NCI-H2081 treated with DMSO at 0.1 percent for 48 hours (cell line): ENCODE measurements around the gene MICAL2.

ENCODE experiments used
- DNase-seq: peaks from one replicate; lab custom pipeline; 2025; lab: John Stamatoyannopoulos, UW

The MICAL2 gene

DNA sequence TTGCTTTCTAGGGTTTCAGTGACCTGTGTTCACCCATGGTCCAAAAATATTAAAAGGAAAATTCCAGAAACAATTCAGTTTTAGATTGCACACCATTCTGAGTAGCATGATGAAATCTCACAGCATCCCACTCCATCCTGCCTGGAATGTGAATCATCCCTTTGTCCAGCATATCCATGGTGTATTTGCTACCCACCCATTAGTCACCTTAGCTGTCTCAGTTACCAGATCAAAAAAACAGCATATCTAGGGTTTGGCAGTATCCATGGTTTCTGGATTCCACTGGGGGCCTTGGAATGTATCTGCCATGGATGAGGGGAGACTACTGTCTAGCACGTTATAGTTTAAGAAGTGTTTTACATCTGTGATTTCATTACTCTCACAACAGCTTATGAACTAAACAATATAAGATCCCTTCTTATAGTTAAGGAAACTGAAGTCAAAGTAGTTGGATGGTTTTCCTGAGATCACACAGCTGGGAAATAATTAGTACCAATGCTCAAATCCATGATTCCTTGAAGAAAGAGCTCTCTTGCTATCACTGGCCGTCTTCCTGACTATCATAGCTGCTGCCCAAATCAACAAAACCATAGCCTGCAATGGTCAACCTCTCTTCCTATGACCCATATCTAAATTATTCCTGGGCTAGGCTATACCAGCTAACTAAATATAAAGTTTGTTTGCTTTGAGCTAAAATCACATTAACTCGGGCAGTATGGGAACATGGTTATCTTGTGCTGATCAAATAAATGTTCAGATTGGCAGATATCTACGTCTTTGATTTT is 122.6 kb downstream of the MICAL2 start:
- no peak for DNase-seq

DNA sequence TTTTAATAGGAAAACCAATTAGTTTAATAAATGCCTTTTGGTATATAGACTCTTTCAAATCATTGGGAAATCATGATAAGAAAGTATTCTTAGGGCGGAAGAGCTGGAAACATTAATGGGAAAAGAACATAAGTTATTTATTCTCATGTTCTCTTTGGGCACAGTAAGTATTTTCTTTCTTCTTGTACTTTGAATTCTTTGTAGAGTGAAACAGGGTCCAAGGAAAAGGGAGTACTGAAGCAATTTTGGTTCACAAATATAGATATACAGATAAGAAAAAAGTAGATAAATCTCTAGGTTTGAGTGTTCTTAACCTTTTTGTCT is 123.2 kb downstream of the MICAL2 start:
- no peak for DNase-seq

DNA sequence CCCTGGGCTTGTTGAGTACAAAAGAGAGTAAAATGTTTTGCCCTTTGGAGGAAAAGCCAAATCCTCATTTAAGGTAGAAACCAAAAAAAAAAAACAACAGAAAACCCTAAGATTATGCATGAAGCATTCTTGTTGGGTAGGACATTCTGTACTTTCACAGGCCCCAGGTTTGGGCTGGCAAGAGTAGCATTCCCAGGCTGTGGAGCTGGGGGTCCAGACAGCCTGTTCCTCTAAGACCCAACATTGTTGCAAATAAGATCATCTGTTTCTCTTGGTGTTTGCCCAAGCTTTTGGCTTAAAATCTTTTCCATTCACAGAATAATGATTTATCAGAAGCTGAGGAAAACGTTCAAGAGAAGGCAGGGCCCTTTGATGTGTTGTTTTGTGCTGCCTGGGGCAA is 123.8 kb downstream of the MICAL2 start:
- DNase-seq = no peak

DNA sequence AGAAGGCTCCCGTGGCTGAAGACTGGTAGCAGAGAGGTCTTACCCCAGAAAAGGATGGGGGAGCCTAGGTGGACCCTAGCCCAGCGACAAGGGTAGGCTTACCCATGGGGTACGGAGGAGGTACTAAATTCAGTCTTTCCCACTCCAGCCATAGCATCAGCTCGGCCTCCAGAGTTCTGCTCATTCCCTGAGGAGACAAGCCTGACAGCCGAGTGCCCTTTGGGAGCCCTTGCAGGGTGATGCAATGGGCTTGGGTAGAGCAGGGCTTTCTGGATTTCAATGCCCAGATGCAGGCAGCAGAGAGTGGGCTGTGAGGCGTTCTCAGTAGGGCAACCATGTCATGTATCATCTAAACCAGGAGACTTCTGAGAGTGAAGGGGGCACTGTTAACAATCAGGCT is 124.7 kb downstream of the MICAL2 start:
- no peak for DNase-seq

DNA sequence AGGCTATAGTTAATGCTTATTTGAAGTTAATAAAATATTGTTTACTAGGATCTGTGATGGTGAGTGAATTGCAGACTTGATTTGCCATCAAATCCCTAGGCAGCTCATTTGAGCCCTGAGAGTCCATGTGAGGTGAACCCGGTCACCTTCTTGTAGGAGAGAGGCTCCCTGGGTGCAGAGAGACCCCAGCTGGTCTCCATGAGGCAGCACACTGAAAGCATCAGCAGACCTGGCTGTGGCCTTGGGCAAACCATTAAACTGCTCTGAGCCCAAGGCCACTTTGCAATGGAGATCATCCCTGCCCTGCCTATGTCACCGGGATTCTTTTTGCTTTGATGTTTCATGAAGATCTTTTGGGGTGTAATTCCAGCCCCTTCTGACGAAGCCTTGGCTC is 125.2 kb downstream of the MICAL2 start:
- DNase-seq = no peak

DNA sequence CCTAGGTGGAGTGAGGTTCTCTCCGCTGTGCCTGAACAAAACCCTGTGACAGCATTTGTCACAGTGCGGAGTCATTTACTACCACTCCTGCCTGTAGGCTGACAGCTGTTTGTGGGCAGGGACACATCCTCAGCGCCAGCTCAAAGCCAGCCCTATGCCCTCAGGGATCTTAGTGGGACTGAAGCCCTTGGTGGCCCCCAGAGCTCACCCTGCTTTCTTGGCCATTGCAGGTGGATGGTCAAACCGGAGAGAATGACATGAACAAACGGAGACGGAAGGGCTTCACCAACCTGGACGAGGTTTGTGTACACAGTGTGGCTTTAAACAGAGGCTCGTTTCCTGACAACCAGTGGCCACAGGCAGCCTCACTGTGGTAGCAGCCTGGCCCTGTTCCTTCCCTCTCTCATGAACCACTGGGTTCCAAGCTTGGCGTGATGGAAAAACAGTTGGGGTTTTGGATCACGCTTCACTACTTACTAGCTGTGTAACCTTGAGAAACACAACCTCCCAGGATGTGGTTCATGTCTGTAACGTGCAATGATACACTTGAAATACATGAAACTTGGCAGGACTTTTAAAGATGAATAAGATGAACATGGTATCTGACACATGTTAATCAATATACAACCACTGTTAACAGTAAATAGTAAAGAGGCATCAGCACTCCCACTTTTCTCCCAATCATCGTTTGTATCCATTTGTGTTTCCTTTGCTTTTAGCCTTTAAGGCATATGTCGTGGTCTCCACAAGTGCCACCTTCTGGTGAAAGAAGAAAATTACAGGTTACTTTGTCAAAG is 125.8 kb downstream of the MICAL2 start:
- DNase-seq = peak; percentile 19

DNA sequence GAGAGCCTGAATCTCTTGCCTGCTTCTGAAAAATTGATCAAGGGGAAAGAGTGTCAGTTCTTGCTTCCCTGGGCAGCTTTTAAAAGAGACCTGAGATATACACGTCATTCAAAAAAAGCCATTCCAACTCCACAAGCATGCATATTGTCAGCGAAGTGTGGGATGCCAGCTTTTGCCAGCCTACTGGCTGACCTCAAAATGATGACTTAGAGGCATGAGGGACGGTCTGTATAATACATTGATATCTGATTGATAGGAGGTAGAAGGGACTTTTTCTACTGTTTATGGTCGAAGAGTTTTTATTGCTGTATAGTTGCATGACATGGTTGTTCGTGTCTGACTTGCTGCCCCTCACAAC is 126.3 kb downstream of the MICAL2 start:
- no peak for DNase-seq

DNA sequence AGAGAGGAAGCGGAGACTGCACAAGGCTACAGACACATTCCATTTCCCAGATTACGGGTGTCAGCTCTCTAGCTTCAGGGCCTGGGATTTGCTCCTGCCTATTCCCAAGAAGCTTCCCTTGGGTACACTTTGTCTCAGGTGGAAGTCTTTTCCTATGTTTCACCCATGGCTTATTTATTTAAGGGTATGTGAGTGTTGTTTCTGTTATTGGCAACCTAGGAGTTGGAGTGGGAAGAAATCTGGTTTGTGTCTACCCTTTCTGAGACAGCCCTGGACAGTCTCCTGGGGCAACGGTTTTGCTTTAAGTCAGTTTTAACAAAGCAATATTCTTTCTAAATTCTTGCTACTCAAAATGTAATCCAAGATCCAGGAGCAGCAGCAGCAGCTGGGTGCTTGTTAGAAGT is 127.0 kb downstream of the MICAL2 start:
- DNase-seq = no peak

DNA sequence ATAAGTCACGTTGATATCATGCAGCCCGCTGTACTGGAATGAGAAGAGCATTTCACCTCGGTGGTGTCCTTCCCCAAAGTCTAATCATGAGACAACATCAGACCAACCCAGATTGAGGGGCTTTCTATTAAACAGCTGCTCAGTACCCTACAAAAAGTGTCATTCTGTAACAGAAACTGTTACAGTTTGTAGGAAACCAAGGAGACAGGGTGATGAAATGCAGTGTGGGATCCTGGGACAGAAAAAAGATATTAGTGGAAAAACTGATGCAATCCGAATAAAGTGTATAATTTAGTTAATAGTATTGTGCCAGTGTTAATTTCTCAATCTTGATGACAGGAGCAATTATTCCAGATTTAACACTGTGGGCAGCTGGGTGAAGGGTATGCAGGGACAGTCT is 128.0 kb downstream of the MICAL2 start:
- DNase-seq = no peak

DNA sequence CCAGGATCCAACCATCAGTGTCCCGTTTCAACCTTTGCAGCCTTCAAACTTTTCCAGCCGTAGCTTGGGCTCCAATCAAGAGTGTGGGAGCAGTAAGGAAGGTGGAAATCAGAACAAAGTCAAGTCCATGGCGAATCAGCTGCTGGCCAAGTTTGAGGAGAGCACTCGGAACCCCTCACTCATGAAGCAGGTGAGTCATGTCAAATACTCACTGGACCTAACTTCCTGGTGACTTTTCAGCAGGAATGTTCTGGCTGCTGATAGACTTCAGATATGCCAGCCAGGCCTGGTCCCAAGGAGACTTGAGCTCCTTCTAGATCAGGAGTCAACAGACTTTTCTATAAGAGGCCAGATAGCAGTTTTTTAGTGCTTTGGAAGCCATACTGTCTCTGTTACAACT is 129.0 kb downstream of the MICAL2 start:
- DNase-seq = no peak

DNA sequence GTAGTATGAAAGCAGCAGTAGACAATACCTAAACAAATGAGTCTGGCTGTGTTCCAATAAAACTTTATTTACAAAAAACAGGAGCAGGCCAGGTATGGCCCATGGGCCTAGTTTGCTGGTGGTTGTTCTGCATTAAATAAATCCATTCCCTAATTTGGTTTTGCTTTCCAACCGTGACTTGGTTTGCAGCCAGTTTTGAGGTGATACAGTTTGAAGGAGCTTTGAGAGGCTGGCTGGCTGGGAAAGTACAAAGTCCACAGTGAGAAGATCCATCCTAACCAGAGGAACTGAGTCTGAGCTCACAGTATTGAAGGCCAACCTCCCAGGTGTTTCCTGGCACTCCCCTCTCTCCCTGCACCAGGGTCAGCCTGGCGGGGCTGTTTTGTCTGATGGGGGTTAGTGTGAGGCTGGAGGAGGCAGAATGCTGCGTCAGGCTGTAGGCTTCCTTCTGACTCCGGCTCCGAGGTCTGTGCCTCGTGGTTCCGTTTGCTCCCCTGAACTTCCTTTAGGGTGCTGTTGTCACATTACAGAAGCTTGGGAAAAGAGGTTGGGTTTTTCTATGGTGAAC is 129.5 kb downstream of the MICAL2 start:
- DNase-seq = no peak

DNA sequence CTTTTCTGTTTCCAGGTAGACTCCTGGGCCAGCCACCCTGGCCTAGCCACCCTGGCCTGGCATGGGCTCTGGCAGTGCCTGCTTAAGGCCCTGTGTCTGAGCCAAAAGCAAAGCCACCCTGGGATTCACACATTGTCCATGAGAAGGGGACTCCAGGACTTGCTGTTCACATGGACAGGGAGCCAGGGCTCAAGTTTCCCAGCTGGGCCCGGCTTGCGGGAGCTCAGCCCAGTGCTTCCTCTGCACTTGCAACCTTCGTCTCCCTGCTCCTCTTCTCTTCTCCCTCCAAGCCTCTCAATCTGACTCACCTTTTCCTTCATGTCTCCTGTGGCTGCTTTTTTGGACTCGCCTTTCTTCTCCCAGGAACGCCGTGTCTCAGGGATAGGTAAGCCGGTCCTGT is 130.3 kb downstream of the MICAL2 start:
- DNase-seq = no peak

DNA sequence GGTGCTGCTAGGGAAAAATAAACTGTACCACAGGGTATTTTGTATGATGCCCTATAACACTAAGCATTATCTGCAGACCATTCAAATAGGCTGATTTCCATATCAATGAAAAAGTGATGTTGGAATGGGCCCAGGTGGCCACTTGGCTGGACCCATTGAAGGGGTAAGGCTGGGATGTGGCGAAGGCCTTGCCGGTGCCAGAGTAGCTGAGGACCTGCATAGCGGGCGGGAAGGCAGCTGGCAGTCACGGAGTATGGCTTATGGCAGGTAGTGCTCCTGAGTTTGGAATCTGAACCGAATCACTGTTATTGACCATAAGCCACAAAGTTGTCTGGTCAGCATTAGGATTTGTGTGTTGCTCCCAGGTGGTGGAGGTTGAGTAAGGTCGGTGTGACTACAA is 131.0 kb downstream of the MICAL2 start:
- DNase-seq = no peak

DNA sequence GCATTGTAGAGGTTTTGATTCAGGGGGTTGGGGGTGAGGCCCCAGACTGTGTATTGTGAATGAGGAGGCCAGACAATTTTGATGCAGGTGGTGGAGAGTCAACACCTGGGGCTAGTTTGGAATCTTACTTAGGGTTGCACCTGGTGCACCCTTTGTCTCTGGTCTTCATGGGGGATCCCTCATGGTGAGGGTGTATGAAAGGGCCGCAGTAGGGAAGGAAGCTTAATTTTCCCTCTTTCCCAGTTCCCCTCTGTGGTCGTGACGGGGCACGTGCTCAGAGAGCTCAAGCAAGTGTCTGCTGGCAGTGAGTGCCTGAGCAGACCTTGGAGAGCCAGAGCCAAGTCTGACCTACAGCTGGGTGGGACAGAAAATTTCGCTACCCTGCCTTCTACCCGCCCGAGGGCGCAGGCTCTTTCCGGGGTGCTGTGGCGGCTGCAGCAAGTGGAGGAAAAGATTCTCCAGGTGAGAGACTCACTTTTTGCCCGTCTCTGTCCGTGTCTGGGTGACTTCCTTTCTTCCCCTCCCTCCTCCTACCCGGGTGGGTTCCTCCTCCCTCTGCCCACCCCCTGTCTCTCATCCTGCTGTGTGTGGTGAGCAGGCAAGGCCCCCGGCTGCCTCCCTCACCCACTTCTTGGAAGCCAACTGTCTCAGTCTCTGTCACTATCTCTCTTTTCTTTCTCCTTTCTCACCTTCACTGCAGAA is 131.7 kb downstream of the MICAL2 start:
- peak; percentile 77 for DNase-seq

DNA sequence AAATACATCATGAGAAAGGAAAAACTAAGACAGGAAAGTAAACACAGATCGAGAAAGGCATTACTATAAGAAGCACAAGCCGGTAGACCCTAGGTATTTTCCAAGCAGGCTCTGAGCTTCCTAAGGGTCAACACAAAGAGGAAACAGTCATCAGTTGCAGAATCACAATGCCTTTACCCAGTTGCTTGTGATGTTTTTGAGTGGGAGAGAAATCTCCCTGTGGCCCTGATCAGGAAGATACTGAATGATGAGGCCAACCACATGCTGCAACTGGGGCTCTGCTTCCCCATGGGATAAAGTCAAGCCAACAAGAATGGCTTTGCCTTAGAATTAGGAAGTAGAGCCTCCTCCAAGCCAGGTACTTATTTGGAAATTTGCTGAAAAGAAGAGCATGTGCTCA is 132.6 kb downstream of the MICAL2 start:
- no peak for DNase-seq

DNA sequence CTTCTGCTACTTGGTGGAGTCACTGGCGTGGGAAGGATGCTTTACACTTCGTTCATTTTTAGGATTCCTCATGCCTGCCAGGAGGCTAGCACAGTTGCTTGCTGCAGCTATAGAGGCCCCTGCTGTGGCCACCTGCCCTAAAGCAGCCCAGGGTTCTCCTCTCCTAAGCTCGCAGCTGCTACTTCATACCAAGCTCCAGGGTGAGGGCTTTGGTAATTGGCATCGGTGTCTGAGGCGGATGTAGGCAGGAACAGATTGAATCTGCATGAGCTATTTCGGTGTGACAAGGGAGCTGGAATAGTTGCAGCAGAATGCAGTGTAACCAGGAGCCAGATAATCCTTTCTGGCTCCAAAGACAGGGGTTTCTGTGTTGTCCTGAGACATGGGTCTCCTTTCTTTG is 133.1 kb downstream of the MICAL2 start:
- peak; percentile 68 for DNase-seq

DNA sequence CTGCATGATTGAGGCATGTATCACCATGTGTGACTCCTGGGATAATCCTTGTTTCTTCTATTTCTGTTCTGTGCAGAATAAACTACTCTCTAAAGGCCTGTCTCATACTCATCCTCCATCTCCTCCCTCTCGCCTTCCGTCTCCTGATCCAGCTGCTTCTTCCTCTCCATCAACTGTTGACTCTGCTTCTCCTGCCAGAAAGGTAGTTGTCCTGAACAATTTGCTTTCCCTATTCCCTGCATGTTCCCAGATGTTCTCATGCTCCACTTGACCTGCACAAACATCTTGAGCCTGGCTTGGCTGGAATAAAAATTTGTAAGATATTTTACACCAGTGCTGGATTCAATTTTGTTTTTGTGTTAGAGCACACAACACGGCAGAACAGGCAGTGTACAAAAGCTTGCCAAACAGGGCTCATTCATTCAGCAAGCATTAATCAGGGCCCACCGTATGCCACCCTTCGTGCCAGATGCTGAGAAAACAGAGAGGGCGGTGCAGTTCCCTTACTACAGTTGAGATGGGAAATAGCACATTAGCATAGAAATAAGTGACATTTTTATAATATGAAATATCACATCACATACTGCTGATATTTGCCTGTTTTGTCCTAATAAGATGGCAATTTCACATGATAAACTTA is 133.6 kb downstream of the MICAL2 start:
- DNase-seq = no peak

DNA sequence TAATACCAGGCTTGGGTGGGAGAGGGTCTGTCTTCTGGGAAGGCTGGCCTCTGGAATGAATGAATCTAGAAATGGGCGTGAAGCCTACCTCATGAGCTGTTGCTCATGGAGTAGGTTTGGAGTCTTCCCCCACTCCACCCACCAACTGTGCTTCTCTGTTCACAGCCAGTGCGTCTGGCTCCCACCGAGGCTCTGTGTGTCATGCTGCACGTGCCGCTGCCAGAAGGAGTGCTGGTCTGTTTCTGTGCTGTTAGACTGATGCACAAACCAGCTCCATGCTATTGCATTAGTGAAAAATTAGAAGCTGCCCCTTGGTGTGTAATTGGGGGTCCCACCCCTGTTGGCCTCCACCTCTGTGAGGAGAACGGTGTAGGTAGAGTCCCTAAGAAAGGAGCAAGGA is 134.7 kb downstream of the MICAL2 start:
- no peak for DNase-seq

DNA sequence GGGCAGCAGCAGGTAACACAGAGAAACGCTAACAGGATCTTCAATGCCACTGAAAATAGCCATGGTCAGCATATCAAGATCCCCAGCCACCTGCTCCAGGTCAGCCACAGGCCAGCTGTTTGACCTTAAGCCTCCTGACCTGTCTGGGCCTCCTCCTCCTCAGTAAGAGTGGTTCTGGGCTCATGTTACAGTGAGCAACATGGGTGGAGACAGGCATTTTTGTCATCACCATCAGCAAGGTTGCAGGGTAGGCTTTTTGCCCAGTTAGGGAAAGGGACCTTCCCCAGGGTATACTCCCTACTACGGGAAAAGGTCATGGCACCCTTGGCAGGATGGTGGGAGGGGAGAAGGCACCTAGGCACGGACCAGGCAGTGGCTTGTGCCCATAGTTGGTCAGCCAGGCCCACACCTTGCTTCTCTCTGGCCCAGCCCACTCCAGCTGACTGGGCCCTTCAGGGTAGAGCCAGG is 135.2 kb downstream of the MICAL2 start:
- no peak for DNase-seq

DNA sequence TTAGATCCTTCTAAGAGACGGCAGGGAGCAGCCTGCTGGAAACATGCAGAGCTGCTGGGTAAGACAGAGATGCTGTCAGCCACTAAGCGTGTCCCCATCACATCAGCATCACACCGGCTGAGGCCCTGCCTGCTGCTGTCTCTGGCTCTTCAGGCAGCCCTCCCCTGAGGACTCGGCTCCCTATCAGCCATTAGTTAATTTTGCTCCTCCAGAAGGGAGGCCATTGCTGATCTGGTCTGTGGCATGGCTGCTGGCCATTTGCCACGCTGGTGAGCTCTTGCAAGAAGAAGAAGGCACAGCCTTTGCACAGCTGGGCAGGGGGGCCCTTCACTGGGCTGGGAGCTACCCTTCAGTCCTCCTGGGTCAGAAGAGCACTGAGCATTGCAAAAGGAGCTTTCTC is 135.8 kb downstream of the MICAL2 start:
- no peak for DNase-seq

DNA sequence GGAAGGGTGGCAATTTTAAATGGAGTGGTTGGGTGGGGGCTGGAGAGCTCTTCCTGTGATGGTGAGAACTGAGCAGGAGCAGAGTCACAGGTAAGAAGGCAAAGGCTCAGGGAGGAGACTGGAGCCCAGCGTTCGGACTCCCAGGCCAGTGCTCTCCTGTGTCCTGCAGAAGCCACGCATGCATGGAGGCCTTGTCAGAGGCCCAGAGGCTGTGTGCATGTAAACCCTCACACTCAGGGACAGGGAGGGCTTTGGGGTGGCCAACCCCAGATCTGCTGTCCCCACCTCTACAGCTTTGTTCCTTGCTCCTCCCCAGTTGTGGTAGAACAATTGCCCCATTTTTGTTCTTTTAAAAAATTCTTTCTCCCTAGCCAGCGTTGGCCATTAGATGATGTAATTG is 136.6 kb downstream of the MICAL2 start:
- DNase-seq = no peak

DNA sequence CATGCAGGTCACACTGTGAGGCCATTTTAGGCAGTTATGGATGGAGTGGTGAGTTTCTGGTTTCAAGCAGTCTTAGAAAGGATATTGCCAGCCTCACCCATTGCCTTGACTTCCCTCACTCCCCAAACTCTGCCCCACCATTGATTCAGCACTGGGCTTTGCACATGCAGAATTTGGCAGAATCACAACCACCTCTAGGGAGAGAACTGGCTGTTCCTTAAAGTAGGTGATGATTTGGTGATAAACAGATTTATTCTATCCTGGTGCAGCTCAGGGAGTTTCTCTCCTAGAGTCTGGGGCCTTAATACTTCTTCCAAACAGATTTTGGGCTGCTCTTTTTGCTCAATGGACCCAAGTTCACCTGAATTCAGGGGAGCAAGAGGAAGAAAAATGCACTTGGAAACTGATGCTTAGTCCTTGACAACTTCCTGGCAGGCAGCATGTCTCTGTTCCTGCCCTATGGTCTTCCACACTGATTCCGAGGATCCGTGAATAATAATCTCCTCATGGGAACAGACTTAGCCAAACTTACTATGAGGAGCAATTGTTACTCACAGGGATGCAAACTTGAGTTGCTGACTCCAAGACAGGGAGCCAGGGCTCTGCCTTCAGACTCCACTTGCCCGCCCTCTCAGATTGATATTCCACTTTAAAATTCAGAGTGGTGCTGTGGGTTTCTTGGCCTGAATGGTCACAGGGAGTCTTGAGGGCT is 137.3 kb downstream of the MICAL2 start:
- DNase-seq = no peak
